Aorta (tissue), 5 donors: ENCODE results near the gene GPR89B. TPM values are rescaled to one million over a fixed set of nuclear protein-coding genes. Genes with fewer than 3 reads are reported as not detected.
"Not testable (repeated sequence)": the region's sequence is repeated elsewhere in the genome, so short reads cannot be mapped to it uniquely, and the experiment has no call there.

Experiments
- ATAC-seq: fragments of 200-7000 bp; cut with Tn5 transposase; one replicate; pipeline ENCODE4 v1.9.1; 2022; ENCODE audit warnings: moderate library complexity; ENCODE audit not compliant: low FRiP score
- DNase-seq, 2 donors: peaks; one replicate each; pipeline ENCODE4 v3.0.0-alpha.2; 2020
- H3K27ac ChIP-seq, 2 donors: one replicate each; pipeline ENCODE4 v1.5.1; 2013; ENCODE audit warnings: low read length in 2 of 2, mild to moderate bottlenecking in 2 of 2, moderate library complexity in 2 of 2, control low read depth in 1 of 2, inconsistent platforms in 1 of 2, low read depth in 1 of 2
- H3K27me3 ChIP-seq, 2 donors: one replicate each; pipeline ENCODE4 v1.6.1; 2013; ENCODE audit warnings: control low read depth in 1 of 2, low read length in 1 of 2, mild to moderate bottlenecking in 1 of 2, moderate library complexity in 1 of 2; ENCODE audit not compliant: insufficient read depth in 2 of 2, control insufficient read depth in 1 of 2
- H3K36me3 ChIP-seq, 2 donors: one replicate each; pipeline ENCODE4 v1.6.1; 2013; ENCODE audit warnings: control low read depth in 1 of 2, low read length in 1 of 2, mild to moderate bottlenecking in 1 of 2; ENCODE audit not compliant: insufficient read depth in 2 of 2, control insufficient read depth in 1 of 2
- H3K4me1 ChIP-seq, 2 donors: one replicate each; pipeline ENCODE4 v1.6.1; 2013; ENCODE audit warnings: low read length in 2 of 2, control low read depth in 1 of 2, mild to moderate bottlenecking in 1 of 2, moderate library complexity in 1 of 2; ENCODE audit not compliant: insufficient read depth in 2 of 2, control insufficient read depth in 1 of 2
- H3K4me3 ChIP-seq, 2 donors: one replicate each; pipeline ENCODE4 v1.5.1; 2013; ENCODE audit warnings: low read length in 2 of 2, control low read depth in 1 of 2, mild to moderate bottlenecking in 1 of 2
- H3K9me3 ChIP-seq: one replicate; pipeline ENCODE4 v1.6.1; 2013; ENCODE audit warnings: mild to moderate bottlenecking, low read length; ENCODE audit not compliant: control insufficient read depth
- WGBS, 2 donors: extraction: QIAGEN DNeasy Blood & Tissue Kit; methylation state at CpG; one replicate each; pipeline ENCODE4 v1.1.7; 2013; 5-methylcytosine and 5-hydroxymethylcytosine counted together
- intact Hi-C, 2 donors: fragments of 100-400 bp; cut with DNase I; formaldehyde crosslinking; loops; one replicate each; pipeline versions ENCODE4 v1.14.2 to v1.15.0; 2022
- polyA plus RNA-seq, 2 donors: library from polyadenylated mRNA; stranded (reverse); fragments of 200-250 nt; gene quantifications; one replicate each; pipeline ENCODE4 v1.2.3, GENCODE V29; 2013
- total RNA-seq, 2 donors: library from RNA; stranded (reverse); fragmentation: NEBNext Ultra II Directional; extraction: Animal tissue kit (Norgen Biotek cat#: 25700); gene quantifications; one replicate each; pipeline ENCODE4 v1.2.1, GENCODE V29; 2021
- donor health status: healthy with polysubstance abuse.
- donor health status: Bipolar disorder and iron deficiency.
- donor health status: DM: no; HTN: no; CAD: no.
- donor health status: DM: no; HTN: no; CAD: no.
- donor health status: DM: yes; HTN: yes; CAD: no.

The GPR89B gene
- total and polyA plus RNA-seq, 4 donors: 2.6 to 15.3 (median 14.3) TPM

DNA sequence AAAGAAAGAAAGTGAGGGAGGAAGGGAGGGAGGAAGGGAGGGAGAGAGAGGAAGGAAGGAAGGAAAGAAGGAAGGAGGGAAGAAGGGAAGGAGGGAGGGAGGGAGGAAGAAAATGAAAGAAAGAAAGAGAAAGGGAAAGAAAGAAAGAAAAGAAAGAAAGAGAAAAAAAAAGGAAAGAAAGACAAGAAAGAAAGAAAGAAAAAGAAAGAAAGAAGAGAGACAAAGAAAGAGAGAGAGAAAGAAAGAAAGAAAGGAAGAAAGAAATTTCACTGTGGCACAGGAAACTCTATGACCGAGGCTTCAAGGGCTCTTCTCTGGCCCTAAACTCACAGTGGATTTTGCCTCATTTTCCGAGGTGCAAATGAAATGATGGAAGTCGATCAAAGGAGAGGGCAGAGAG lies 104.0 kb downstream of the GPR89B start:
- H3K9me3 ChIP-seq, H3K27me3 ChIP-seq, intact Hi-C loops, H3K4me1 ChIP-seq, H3K36me3 ChIP-seq, ATAC-seq, H3K27ac ChIP-seq, H3K4me3 ChIP-seq, DNase-seq: not testable (repeated sequence)
- WGBS, 2 donors: 37 to 100% methylated on average over 1 to 3 of the region's 3 CpGs

DNA sequence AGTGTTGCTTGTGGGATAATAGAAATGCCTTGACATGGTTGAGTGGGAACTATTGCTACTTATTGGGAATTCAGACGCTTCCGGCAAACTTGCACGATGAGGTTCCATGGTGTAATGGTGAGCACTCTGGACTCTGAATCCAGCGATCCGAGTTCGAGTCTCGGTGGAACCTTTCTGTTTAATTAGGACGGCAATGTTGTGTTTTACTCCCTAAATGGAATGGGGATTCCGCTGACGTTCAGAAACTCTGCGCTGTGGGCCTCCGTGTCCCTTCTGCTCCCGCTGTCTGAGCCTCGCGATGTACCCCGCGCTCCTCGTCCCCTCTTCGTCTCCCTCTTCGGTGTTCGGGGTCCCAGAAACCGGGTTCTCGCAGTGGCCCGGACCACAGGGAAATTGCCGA lies 104.5 kb downstream of the GPR89B start:
- intact Hi-C loops, DNase-seq, H3K9me3 ChIP-seq, H3K27me3 ChIP-seq, H3K4me3 ChIP-seq, H3K27ac ChIP-seq, H3K4me1 ChIP-seq, H3K36me3 ChIP-seq: not testable (repeated sequence)
- no CpG with 5 or more reads among the region's 25 CpGs for WGBS, 2 donors
- peak; percentile 76 for ATAC-seq

DNA sequence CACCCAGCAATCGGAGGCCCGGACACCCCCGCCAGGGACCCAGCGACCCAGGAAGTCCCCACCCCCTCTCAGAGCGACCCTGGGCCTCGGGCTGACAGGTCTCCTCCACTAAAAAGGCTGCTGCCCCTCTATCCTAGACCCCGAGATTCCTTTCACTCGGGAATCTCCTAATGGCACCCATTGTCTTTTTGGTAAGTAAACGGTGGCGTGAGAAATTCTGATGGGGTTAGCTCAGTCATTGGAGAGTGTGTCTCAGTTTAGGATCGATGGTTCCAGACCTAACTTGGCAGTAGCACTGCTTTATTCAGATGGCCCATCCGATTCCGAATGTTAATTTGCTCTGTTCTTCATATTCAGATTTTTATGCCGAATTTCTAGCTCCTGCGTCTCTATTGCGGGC lies 104.9 kb downstream of the GPR89B start:
- ATAC-seq, H3K36me3 ChIP-seq, H3K27ac ChIP-seq, H3K4me3 ChIP-seq, H3K27me3 ChIP-seq, H3K9me3 ChIP-seq, intact Hi-C loops, H3K4me1 ChIP-seq, DNase-seq: not testable (repeated sequence)
- WGBS, 2 donors: 1 to 3% methylated on average over 11 to 12 of the region's 16 CpGs

DNA sequence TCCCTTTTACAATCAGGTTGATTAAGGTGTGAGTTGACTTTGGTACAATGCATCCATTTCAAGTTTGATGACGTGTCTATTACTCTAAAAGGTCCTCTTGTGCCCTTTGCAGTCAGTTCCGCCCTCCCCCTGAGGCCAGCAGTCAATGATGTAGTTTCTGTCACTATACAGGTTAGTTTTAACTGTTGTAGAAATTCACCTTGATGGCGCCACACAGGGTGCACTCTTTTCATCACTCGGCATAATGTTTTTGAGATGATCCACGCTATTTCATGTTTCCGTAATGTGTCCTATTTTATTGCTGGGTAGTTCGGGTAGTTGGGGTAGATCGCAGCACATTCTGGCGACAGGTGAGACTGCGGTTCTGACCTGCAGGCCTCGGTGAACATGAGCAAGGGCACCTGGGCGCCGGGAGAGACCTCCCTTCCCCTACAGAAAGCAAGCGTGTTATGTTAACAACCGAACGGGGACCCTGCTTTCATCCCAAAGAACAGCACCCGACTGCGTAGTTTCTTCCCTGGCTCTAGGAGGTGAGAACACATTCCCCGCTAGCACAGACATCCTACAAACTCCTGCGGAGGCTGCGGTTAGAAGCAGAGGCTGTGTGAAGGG lies 109.7 kb downstream of the GPR89B start:
- 11 to 18% methylated on average over 5 to 6 of the region's 21 CpGs for WGBS, 2 donors
- H3K9me3 ChIP-seq, H3K27me3 ChIP-seq, H3K27ac ChIP-seq, H3K36me3 ChIP-seq, H3K4me1 ChIP-seq, DNase-seq, intact Hi-C loops: not testable (repeated sequence)
- H3K4me3 ChIP-seq: peak overlapping the region; percentile 36 to 56
- peak; percentile 33 for ATAC-seq

DNA sequence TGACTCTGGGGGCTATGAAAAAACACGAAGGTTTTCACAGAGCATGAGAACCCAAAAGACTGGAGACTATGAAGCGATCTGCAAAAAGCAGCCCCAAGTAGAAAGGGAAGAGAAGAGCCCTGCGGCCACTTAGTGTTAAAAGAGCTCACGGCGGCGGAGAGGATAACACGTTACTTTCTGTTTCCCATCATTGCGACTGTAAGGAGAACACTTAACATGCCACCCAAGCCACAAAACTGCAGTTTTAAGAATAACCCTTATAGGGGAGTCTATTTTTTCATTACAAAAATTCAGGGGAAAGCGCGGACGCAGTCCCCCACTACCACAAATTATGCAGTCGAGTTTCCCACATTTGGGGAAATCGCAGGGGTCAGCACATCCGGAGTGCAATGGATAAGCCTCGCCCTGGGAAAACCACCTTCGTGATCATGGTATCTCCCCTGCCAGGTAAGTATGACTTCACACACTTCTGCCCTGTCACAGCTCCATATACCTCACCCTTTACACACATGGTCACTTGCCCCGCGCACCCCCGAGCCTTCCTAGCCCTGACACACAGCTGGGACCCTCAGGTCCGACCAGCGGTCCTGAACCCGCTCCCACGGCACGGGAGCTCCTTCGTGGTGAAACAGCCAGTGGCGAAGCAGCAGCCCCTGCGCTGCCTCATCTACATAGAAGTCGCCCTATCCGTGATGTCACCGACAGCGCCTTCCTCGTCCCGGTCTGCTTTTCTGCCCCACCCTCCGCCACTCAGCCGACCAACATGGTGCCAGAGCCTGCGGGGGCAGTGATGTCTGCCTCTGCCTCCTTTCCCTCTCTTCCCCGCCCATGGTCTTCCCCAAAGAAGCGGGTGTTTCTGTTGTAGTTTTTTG lies 110.5 kb downstream of the GPR89B start:
- 0% methylated on average over 15 to 20 of the region's 38 CpGs for WGBS, 2 donors
- ATAC-seq (peak; percentile 88), DNase-seq (peak in 1 of 2 donors; percentile 61)
- H3K4me1 ChIP-seq, intact Hi-C loops, H3K27me3 ChIP-seq, H3K36me3 ChIP-seq, H3K9me3 ChIP-seq: not testable (repeated sequence)
- Histone ChIP-seq H3K27ac (peak overlapping the region in 1 of 2 donors; percentile 44), H3K4me3 (peak overlapping the region; percentile 36 to 56)

Other genes starting within 250 kb of the GPR89B start
- 10 to 100 TPM; 59.1 to 77.2 TPM for gene GJA5, start 167.8 kb upstream of the GPR89B start, total RNA-seq
- 10 to 100 TPM in 1 of 2 donors, 1 to 10 TPM in 1; 7.5 to 17.6 TPM for gene GJA5, start 167.8 kb upstream of the GPR89B start, polyA plus RNA-seq
- gene GJA8, start 25.6 kb upstream of the GPR89B start, total RNA-seq: not detected
- not detected for gene GJA8, start 25.6 kb upstream of the GPR89B start, polyA plus RNA-seq
- 10 to 100 TPM in 1 of 2 donors, 1 to 10 TPM in 1; 8.8 to 15.3 TPM for gene NBPF11, start 223.9 kb downstream of the GPR89B start, total RNA-seq
- 1 to 10 TPM; 2.8 to 9.0 TPM for gene NBPF11, start 223.9 kb downstream of the GPR89B start, polyA plus RNA-seq